Sigmoid colon (tissue), 3 donors: Measurements from ENCODE around the gene PRKG1.

Source experiments
- POLR2A ChIP-seq, 2 donors: fragments of 450-650 bp; IDR thresholded peaks; one replicate each; pipeline ENCODE4 v1.6.1; 2016; ENCODE audit warnings: antibody characterized with exemption in 2 of 2, mild to moderate bottlenecking in 2 of 2, moderate library complexity in 2 of 2
- TF ChIP-seq, protein P1 (sequence below), 4 experiments: fragments of 450-650 bp in 3 of 4; fragments of 200-600 bp in 1 of 4; IDR thresholded peaks; one replicate each; pipeline ENCODE4 v1.5.1; 2016 to 2019; ENCODE audit warnings: antibody characterized with exemption in 4 of 4, mild to moderate bottlenecking in 3 of 4, moderate library complexity in 2 of 4

DNA sequence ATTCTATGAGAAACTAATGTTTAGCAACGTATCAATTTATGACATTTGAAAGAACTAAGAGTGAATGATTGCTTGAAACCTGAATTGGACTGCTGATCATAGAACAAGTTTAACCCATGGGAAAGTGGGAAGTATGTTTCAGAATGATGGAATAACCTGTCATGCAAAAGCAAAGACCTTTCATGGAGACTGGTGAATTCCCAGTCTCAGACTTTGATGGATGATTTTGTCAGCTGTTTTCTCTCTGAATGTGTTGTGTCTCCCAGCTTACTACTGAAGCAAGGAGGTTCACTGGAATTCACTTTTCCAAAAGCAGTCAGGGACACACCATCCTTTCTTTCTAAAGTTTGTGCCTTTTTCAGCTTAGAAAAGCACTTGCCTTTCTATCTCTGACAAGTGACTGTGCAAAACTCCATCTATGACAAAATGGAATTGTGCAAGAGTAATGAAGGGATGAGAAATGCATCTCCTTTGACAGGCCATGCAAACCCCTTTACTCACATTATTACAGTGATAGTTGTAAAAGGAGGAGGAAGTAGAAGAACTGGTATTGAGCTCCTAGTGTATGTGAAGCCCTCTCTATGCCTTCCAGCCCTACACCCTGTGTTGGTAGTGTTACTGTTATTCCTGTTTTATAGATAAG is 176.1 kb downstream of the PRKG1 start:
- TF ChIP-seq POLR2A (IDR thresholded peaks at IDR 0.05): no peak
- TF ChIP-seq, protein P1, sequence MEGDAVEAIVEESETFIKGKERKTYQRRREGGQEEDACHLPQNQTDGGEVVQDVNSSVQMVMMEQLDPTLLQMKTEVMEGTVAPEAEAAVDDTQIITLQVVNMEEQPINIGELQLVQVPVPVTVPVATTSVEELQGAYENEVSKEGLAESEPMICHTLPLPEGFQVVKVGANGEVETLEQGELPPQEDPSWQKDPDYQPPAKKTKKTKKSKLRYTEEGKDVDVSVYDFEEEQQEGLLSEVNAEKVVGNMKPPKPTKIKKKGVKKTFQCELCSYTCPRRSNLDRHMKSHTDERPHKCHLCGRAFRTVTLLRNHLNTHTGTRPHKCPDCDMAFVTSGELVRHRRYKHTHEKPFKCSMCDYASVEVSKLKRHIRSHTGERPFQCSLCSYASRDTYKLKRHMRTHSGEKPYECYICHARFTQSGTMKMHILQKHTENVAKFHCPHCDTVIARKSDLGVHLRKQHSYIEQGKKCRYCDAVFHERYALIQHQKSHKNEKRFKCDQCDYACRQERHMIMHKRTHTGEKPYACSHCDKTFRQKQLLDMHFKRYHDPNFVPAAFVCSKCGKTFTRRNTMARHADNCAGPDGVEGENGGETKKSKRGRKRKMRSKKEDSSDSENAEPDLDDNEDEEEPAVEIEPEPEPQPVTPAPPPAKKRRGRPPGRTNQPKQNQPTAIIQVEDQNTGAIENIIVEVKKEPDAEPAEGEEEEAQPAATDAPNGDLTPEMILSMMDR (IDR thresholded peaks at IDR 0.05): no peak
